GM19023 (cell line): ENCODE measurements around the gene COLQ.

Source experiments
- ATAC-seq: cut with Tn5 transposase; IDR thresholded peaks from one replicate; pipeline ENCODE4 v1.9.1; 2021; ENCODE audit warnings: mild to moderate bottlenecking, moderate library complexity; ENCODE audit not compliant: unreplicated experiment

Gene COLQ

GRCh38 chr3:15520804-15521572 is 518 bp downstream of the COLQ start:
- no peak for ATAC-seq

GRCh38 chr3:15520185-15520584 is 1.3 kb downstream of the COLQ start:
- no peak for ATAC-seq

- no peak for ATAC-seq
Measured at GRCh38 chr3:15519096-15519495, 2.4 kb downstream of the COLQ start.

GRCh38 chr3:15514663-15515340 is 6.7 kb downstream of the COLQ start:
- no peak for ATAC-seq

- ATAC-seq: no peak
Measured at GRCh38 chr3:15513810-15514662, 7.5 kb downstream of the COLQ start.

- ATAC-seq: no peak
Measured at GRCh38 chr3:15513116-15513515, 8.4 kb downstream of the COLQ start.

- ATAC-seq: no peak
Measured at GRCh38 chr3:15512166-15512565, 9.3 kb downstream of the COLQ start.

GRCh38 chr3:15511156-15511555 is 10.3 kb downstream of the COLQ start:
- no peak for ATAC-seq

GRCh38 chr3:15510493-15510892 is 11.0 kb downstream of the COLQ start:
- no peak for ATAC-seq

- no peak for ATAC-seq
Measured at GRCh38 chr3:15506571-15506970, 14.9 kb downstream of the COLQ start.

GRCh38 chr3:15505479-15506165 is 15.9 kb downstream of the COLQ start:
- no peak for ATAC-seq

- no peak for ATAC-seq
Measured at GRCh38 chr3:15502616-15503015, 18.9 kb downstream of the COLQ start.

- no peak for ATAC-seq
Measured at GRCh38 chr3:15501126-15501525, 20.4 kb downstream of the COLQ start.

GRCh38 chr3:15500107-15500724 is 21.3 kb downstream of the COLQ start:
- ATAC-seq: no peak

- no peak for ATAC-seq
Measured at GRCh38 chr3:15499536-15499935, 22.0 kb downstream of the COLQ start.

- ATAC-seq: no peak
Measured at GRCh38 chr3:15498431-15499214, 22.9 kb downstream of the COLQ start.

GRCh38 chr3:15497964-15498363 is 23.5 kb downstream of the COLQ start:
- ATAC-seq: no peak

- no peak for ATAC-seq
Measured at GRCh38 chr3:15496341-15496664, 25.2 kb downstream of the COLQ start.

GRCh38 chr3:15495461-15496340 is 25.8 kb downstream of the COLQ start:
- ATAC-seq: no peak
